ENCODE measurements around the gene CYP4B1.

DNA sequence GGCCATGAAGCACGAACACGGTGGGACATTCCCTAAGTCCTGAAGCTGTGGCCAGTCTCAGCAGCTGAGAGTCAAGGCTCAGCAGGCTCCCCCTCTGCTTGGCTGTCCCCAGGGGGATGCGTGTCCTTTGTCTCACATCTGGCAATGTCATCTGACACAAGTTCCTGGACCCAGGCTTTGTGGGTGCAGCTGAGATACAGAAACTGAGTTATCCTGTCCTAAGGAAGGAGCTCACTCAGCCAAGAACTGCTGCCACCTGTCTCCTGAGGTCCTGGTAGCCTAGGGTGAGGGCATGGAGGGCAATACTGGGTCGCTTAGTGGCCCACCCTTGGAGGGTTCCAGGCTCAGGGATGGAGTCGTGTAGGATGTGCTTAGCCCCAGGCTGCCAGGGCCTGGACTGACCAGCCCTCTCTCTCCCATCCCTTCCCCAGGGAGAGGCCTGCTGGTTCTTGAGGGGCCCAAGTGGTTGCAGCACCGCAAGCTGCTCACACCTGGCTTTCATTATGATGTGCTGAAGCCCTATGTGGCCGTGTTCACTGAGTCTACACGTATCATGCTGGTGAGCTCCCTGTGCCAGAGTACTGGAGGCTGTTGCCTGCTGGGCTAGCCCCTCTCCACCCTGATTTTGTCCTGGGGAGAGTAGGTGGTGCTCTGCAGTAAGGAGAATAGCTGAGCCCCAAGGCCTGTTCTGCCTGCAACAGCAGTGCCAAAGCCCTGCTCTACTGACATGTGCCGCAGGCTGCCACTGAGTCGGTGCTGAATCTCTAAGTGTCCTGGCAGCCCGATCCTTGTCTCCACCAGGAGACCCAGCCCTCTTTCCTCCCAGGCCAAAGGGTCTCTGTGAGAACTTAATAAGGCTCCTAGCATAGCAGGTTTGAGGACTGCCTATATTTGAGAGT lies 13.5 kb downstream of the CYP4B1 start:
- TF ChIP-seq, protein P1, sequence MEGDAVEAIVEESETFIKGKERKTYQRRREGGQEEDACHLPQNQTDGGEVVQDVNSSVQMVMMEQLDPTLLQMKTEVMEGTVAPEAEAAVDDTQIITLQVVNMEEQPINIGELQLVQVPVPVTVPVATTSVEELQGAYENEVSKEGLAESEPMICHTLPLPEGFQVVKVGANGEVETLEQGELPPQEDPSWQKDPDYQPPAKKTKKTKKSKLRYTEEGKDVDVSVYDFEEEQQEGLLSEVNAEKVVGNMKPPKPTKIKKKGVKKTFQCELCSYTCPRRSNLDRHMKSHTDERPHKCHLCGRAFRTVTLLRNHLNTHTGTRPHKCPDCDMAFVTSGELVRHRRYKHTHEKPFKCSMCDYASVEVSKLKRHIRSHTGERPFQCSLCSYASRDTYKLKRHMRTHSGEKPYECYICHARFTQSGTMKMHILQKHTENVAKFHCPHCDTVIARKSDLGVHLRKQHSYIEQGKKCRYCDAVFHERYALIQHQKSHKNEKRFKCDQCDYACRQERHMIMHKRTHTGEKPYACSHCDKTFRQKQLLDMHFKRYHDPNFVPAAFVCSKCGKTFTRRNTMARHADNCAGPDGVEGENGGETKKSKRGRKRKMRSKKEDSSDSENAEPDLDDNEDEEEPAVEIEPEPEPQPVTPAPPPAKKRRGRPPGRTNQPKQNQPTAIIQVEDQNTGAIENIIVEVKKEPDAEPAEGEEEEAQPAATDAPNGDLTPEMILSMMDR (IDR thresholded peaks at IDR 0.05), result no peak
- TF ChIP-seq POLR2A (IDR thresholded peaks at IDR 0.05), result no peak
